H9 (cell line): Measurements from ENCODE around the gene FHIT. TPM values are rescaled to one million over a fixed set of nuclear protein-coding genes. Genes with fewer than 3 reads are reported as not detected.

Experiments used
- DNase-seq: peaks from one replicate; pipeline ENCODE4 v3.0.0-alpha.2; 2017
- H2AFZ ChIP-seq: one replicate; pipeline ENCODE4 v1.6.1; 2013; ENCODE audit warnings: mild to moderate bottlenecking, low read length, control low read depth, moderate library complexity
- H2AK5ac ChIP-seq: 2 replicates; pipeline ENCODE4 v1.6.1; 2013; ENCODE audit warnings: low read length, control low read depth, mixed read lengths; ENCODE audit not compliant: insufficient read length
- H2BK120ac ChIP-seq: one replicate; pipeline ENCODE4 v1.6.1; 2013; ENCODE audit warnings: low read depth, mild to moderate bottlenecking, low read length, control low read depth, inconsistent platforms; ENCODE audit not compliant: poor library complexity, severe bottlenecking
- H2BK12ac ChIP-seq: 2 replicates; pipeline ENCODE4 v1.6.1; 2013; ENCODE audit warnings: low read length, control low read depth, mixed read lengths, low read depth; ENCODE audit not compliant: insufficient read length
- H2BK15ac ChIP-seq: 2 replicates; pipeline ENCODE4 v1.6.1; 2013; ENCODE audit warnings: low read depth, low read length, control low read depth
- H2BK20ac ChIP-seq: one replicate; pipeline ENCODE4 v1.6.1; 2013; ENCODE audit warnings: low read depth, mild to moderate bottlenecking, low read length, control low read depth, inconsistent platforms; ENCODE audit not compliant: poor library complexity, severe bottlenecking
- H2BK5ac ChIP-seq: 2 replicates; pipeline ENCODE4 v1.6.1; 2013; ENCODE audit warnings: low read length, control low read depth, mixed read lengths; ENCODE audit not compliant: insufficient read length
- H3K14ac ChIP-seq: 2 replicates; pipeline ENCODE4 v1.6.1; 2013; ENCODE audit warnings: low read length, control low read depth; ENCODE audit not compliant: insufficient read depth
- H3K18ac ChIP-seq: 2 replicates; pipeline ENCODE4 v1.6.1; 2013; ENCODE audit warnings: low read depth, mild to moderate bottlenecking, mixed read lengths, low read length, control low read depth; ENCODE audit not compliant: insufficient read length
- H3K23ac ChIP-seq: 2 replicates; pipeline ENCODE4 v1.6.1; 2013; ENCODE audit warnings: low read length, control low read depth, mixed read lengths, low read depth; ENCODE audit not compliant: insufficient read length
- H3K23me2 ChIP-seq: 2 replicates; pipeline ENCODE4 v1.6.1; 2013; ENCODE audit warnings: low read depth, mild to moderate bottlenecking, mixed read lengths, low read length, control low read depth; ENCODE audit not compliant: insufficient read length, poor library complexity, severe bottlenecking
- H3K27ac ChIP-seq: 2 replicates; pipeline ENCODE4 v1.5.1; 2013; ENCODE audit warnings: low read length, control low read depth, mixed read lengths, low read depth; ENCODE audit not compliant: insufficient read length
- H3K27me3 ChIP-seq: 2 replicates; pipeline ENCODE4 v1.6.1; 2013; ENCODE audit warnings: low read length, control low read depth, inconsistent platforms; ENCODE audit not compliant: insufficient read depth
- H3K4ac ChIP-seq: 2 replicates; pipeline ENCODE4 v1.6.1; 2013; ENCODE audit warnings: low read depth, mild to moderate bottlenecking, control low read depth, inconsistent platforms, low read length, moderate library complexity
- H3K4me1 ChIP-seq: 2 replicates; pipeline ENCODE4 v1.6.1; 2013; ENCODE audit warnings: low read length, control low read depth, inconsistent platforms; ENCODE audit not compliant: insufficient read depth
- H3K4me2 ChIP-seq: 2 replicates; pipeline ENCODE4 v1.6.1; 2013; ENCODE audit warnings: low read length, control low read depth, mixed read lengths; ENCODE audit not compliant: insufficient read length, insufficient read depth
- H3K56ac ChIP-seq: 2 replicates; pipeline ENCODE4 v1.6.1; 2013; ENCODE audit warnings: low read depth, mild to moderate bottlenecking, mixed read lengths, low read length, control low read depth; ENCODE audit not compliant: insufficient read length
- H3K79me1 ChIP-seq: 2 replicates; pipeline ENCODE4 v1.6.1; 2013; ENCODE audit warnings: low read depth, mild to moderate bottlenecking, moderate library complexity, low read length, control low read depth, inconsistent platforms; ENCODE audit not compliant: insufficient read depth, poor library complexity, severe bottlenecking
- H3K79me2 ChIP-seq: 2 replicates; pipeline ENCODE4 v1.6.1; 2013; ENCODE audit warnings: low read length, control low read depth, inconsistent platforms; ENCODE audit not compliant: insufficient read depth
- H3K9ac ChIP-seq: 2 replicates; pipeline ENCODE4 v1.6.1; 2013; ENCODE audit warnings: low read length, control low read depth, mixed read lengths; ENCODE audit not compliant: insufficient read length; ENCODE audit errors: extremely low read depth
- H3K9me3 ChIP-seq: one replicate; pipeline ENCODE4 v1.6.1; 2013; ENCODE audit warnings: low read depth, low read length, inconsistent platforms; ENCODE audit not compliant: control insufficient read depth
- H3T11ph ChIP-seq: one replicate; pipeline ENCODE4 v1.6.1; 2013; ENCODE audit warnings: mild to moderate bottlenecking, low read length, control low read depth, inconsistent platforms
- H4K20me1 ChIP-seq: one replicate; pipeline ENCODE4 v1.6.1; 2013; ENCODE audit not compliant: control insufficient read depth, insufficient read length, insufficient read depth
- H4K5ac ChIP-seq: 2 replicates; pipeline ENCODE4 v1.6.1; 2013; ENCODE audit warnings: low read depth, mild to moderate bottlenecking, mixed read lengths, low read length, control low read depth; ENCODE audit not compliant: insufficient read length
- H4K8ac ChIP-seq: replicated peaks from 2 replicates; pipeline ENCODE4 v1.6.1; 2013; ENCODE audit warnings: low read length, control low read depth, mixed read lengths, low read depth; ENCODE audit not compliant: insufficient read length
- H4K91ac ChIP-seq: 2 replicates; pipeline ENCODE4 v1.6.1; 2013; ENCODE audit warnings: low read depth, mild to moderate bottlenecking, moderate library complexity, mixed read lengths, low read length, control low read depth; ENCODE audit not compliant: insufficient read length
- H3K27ac Mint-ChIP-seq, 3 experiments: 2 replicates in 2 of 3; 3 replicates in 1 of 3; pipeline ENCODE4 v1.8.0; 2020 to 2021; ENCODE audit warnings: mixed read lengths in 3 of 3, mild to moderate bottlenecking in 1 of 3, moderate library complexity in 1 of 3
- H3K27me3 Mint-ChIP-seq: 2 replicates; pipeline ENCODE4 v1.8.0; 2021; ENCODE audit warnings: low read depth, mild to moderate bottlenecking, moderate library complexity, mixed read lengths
- H3K36me3 Mint-ChIP-seq, 3 experiments: 2 replicates in 2 of 3; 3 replicates in 1 of 3; pipeline ENCODE4 v1.8.0; 2020 to 2021; ENCODE audit warnings: low read depth in 3 of 3, mixed read lengths in 3 of 3; ENCODE audit not compliant: insufficient read depth in 1 of 3
- H3K4me1 Mint-ChIP-seq, 2 experiments: 2 replicates each; pipeline ENCODE4 v1.8.0; 2020; ENCODE audit warnings: mixed read lengths in 2 of 2
- H3K4me3 Mint-ChIP-seq, 2 experiments: 2 replicates in 1 of 2; 3 replicates in 1 of 2; pipeline ENCODE4 v1.8.0; 2020 to 2021; ENCODE audit warnings: mild to moderate bottlenecking in 2 of 2, mixed read lengths in 2 of 2, moderate library complexity in 1 of 2
- H3K9me3 Mint-ChIP-seq, 2 experiments: 2 replicates in 1 of 2; 3 replicates in 1 of 2; pipeline ENCODE4 v1.8.0; 2020; ENCODE audit warnings: mild to moderate bottlenecking in 2 of 2, mixed read lengths in 2 of 2, moderate library complexity in 1 of 2
- CTCF ChIP-seq: fragments of 200-600 bp; sonication (generic); conservative IDR thresholded peaks from 3 replicates; pipeline ENCODE4 v1.8.0; 2021; ENCODE audit warnings: antibody characterized with exemption, mild to moderate bottlenecking
- WGBS: extraction: QIAGEN DNeasy Blood & Tissue Kit; methylation state at CpG from one replicate; pipeline ENCODE4 v1.1.7; 2013; ENCODE audit warnings: missing lambda C conversion rate, low lambda C conversion rate, mixed read lengths; ENCODE audit not compliant: insufficient read length; ENCODE audit errors: extremely low coverage; 5-methylcytosine and 5-hydroxymethylcytosine counted together
- total RNA-seq: library from RNA; stranded (reverse); gene quantifications from 2 replicates; pipeline ENCODE4 v1.2.1, GENCODE V29; 2021

FHIT gene
- total RNA-seq, 1 experiment from 2014 or later, result 3.0 TPM

GRCh38 chr3:61087465-61087864 lies 163.8 kb downstream of the FHIT start:
- Histone ChIP-seq H3K4ac (no peak overlapping the region), H3K56ac (no peak overlapping the region), H3K27me3 (no peaks in the 10 kb centered on the region), H3K9me3 (no peaks in the 10 kb centered on the region), H3T11ph (no peak overlapping the region), H4K8ac (no peak overlapping the region), H2BK20ac (no peak overlapping the region), H2BK5ac (no peak overlapping the region), H3K79me2 (no peaks in the 10 kb centered on the region), H3K9ac (no peak overlapping the region), H2BK120ac (no peak overlapping the region), H3K14ac (no peak overlapping the region), H3K18ac (no peak overlapping the region), H4K91ac (no peak overlapping the region), H3K23ac (no peak overlapping the region), H2BK15ac (no peak overlapping the region), H4K20me1 (no peaks in the 10 kb centered on the region), H3K4me1 (no peaks in the 10 kb centered on the region), H2BK12ac (no peak overlapping the region), H4K5ac (no peak overlapping the region), H2AK5ac (no peak overlapping the region), H3K79me1 (no peaks in the 10 kb centered on the region), H3K27ac (no peak overlapping the region), H3K23me2 (no peaks in the 10 kb centered on the region), H3K4me2 (no peak overlapping the region), H2AFZ (no peak overlapping the region)
- 100% methylated on average over 1 of the region's 2 CpGs for WGBS
- Mint-ChIP-seq H3K36me3 (no peaks in the 10 kb centered on the region), H3K9me3 (no peaks in the 10 kb centered on the region; a peak in 1 of 5 replicates), H3K27me3 (no peaks in the 10 kb centered on the region), H3K4me3 (no peak overlapping the region), H3K4me1 (peaks cover 24% of the 10 kb centered on the region in 2 experiments), H3K27ac (no peak overlapping the region)
- no peak for TF ChIP-seq CTCF
- no peak for DNase-seq
